ENCODE measurements around the gene HYKK.

- TF ChIP-seq CTCF (IDR thresholded peaks at IDR 0.05 in 8 of 11, conservative IDR thresholded peaks at IDR 0.05 in 3 of 11) (no peak), POLR2A (IDR thresholded peaks at IDR 0.05) (no peak), POLR2AphosphoS5 (IDR thresholded peaks at IDR 0.05) (no peak)
Observed at GRCh38 chr15:78571382-78571781, 64.0 kb downstream of the HYKK start.
